Activated T-cell treated with anti-CD3 and anti-CD28 coated beads, Interleukin-2, amount 50 U/mL, for 72 hours (primary cell): ENCODE measurements around the gene EFEMP1. TPM values are rescaled to one million over a fixed set of nuclear protein-coding genes. Genes with fewer than 3 reads are reported as not detected.

Source experiments
- ATAC-seq, 2 donors: fragments of 150-1000 bp; cut with Tn5 transposase; replicated peaks in 1 of 2; 2 replicates each; pipeline ENCODE4 v1.10.0; 2021; ENCODE audit warnings: moderate library complexity in 2 of 2, mild to moderate bottlenecking in 1 of 2
- DNase-seq, 2 donors: peaks; one replicate each; pipeline ENCODE4 v3.0.0; 2021 to 2022; ENCODE audit warnings: mixed read lengths in 1 of 2
- H3K27ac Mint-ChIP-seq: one replicate; pipeline ENCODE4 v1.8.0; 2022; ENCODE audit warnings: mild to moderate bottlenecking, moderate library complexity, mixed read lengths
- H3K27me3 Mint-ChIP-seq: one replicate; pipeline ENCODE4 v1.8.0; 2022; ENCODE audit warnings: low read depth, mixed read lengths
- H3K36me3 Mint-ChIP-seq, 2 donors: one replicate each; pipeline ENCODE4 v1.8.0; 2022; ENCODE audit warnings: mixed read lengths in 2 of 2, mild to moderate bottlenecking in 1 of 2; ENCODE audit not compliant: insufficient read depth in 2 of 2
- H3K4me1 Mint-ChIP-seq: one replicate; pipeline ENCODE4 v1.8.0; 2022; ENCODE audit warnings: low read depth, mixed read lengths
- H3K4me3 Mint-ChIP-seq, 2 donors: one replicate each; pipeline ENCODE4 v1.8.0; 2022; ENCODE audit warnings: mild to moderate bottlenecking in 2 of 2, mixed read lengths in 2 of 2, moderate library complexity in 2 of 2
- H3K9me3 Mint-ChIP-seq, 2 donors: one replicate each; pipeline ENCODE4 v1.8.0; 2022; ENCODE audit warnings: mixed read lengths in 2 of 2
- total RNA-seq, 2 donors: library from RNA; stranded (reverse); gene quantifications; one replicate each; pipeline ENCODE4 v1.2.3, GENCODE V29; 2022

The EFEMP1 gene
- total RNA-seq: not detected

GRCh38 chr2:55923091-55923981 is at the start of gene EFEMP1:
Gene EFEMP1 (minus strand): TSS chr2:55923782. CDS start chr2:55922440, 1,342 bp downstream.
- Mint-ChIP-seq H3K27ac (no peak within 1 kb of the TSS), H3K36me3 (peaks cover 0 to 1% of the 10 kb centered on the region in 2 donors), H3K27me3 (peaks cover 51% of the 10 kb centered on the region), H3K4me1 (peaks cover 6% of the 10 kb centered on the region), H3K4me3 (peak within 1 kb of the TSS; percentile 44 to 46), H3K9me3 (no peaks in the 10 kb centered on the region)
- peak; percentile 41 to 47 for ATAC-seq
- peak in 1 of 2 donors; percentile 4 for DNase-seq

- H3K27ac Mint-ChIP-seq: no peak overlapping the region
- no peaks in the 10 kb centered on the region for H3K27me3 Mint-ChIP-seq
- H3K4me1 Mint-ChIP-seq: no peaks in the 10 kb centered on the region
- peaks cover 0 to 2% of the 10 kb centered on the region in 2 donors for H3K9me3 Mint-ChIP-seq
- no peak overlapping the region for H3K4me3 Mint-ChIP-seq
- no peaks in the 10 kb centered on the region for H3K36me3 Mint-ChIP-seq
- DNase-seq (no peak), ATAC-seq (no peak)
Measured at GRCh38 chr2:55970500-55970899, 46.9 kb upstream of the EFEMP1 start.

- no peaks in the 10 kb centered on the region for H3K36me3 Mint-ChIP-seq
- H3K27ac Mint-ChIP-seq: no peak overlapping the region
- ATAC-seq (no peak), DNase-seq (no peak)
- no peaks in the 10 kb centered on the region for H3K4me1 Mint-ChIP-seq
- H3K4me3 Mint-ChIP-seq: no peak overlapping the region
- H3K9me3 Mint-ChIP-seq: peaks cover 0 to 2% of the 10 kb centered on the region in 2 donors
- no peaks in the 10 kb centered on the region for H3K27me3 Mint-ChIP-seq
Measured at GRCh38 chr2:55968941-55969340, 45.4 kb upstream of the EFEMP1 start.

GRCh38 chr2:55966401-55967118 is 43.0 kb upstream of the EFEMP1 start:
- Mint-ChIP-seq H3K4me3 (no peak overlapping the region), H3K27ac (no peak overlapping the region), H3K4me1 (no peaks in the 10 kb centered on the region), H3K9me3 (peaks cover 0 to 2% of the 10 kb centered on the region in 2 donors), H3K27me3 (peaks cover 11% of the 10 kb centered on the region), H3K36me3 (no peaks in the 10 kb centered on the region)
- no peak for ATAC-seq
- no peak for DNase-seq

GRCh38 chr2:55965966-55966365 is 42.4 kb upstream of the EFEMP1 start:
- peaks cover 0 to 2% of the 10 kb centered on the region in 2 donors for H3K9me3 Mint-ChIP-seq
- no peaks in the 10 kb centered on the region for H3K4me1 Mint-ChIP-seq

GRCh38 chr2:55965276-55965675 is 41.7 kb upstream of the EFEMP1 start:
- Mint-ChIP-seq H3K27ac (no peak overlapping the region), H3K4me3 (no peak overlapping the region), H3K9me3 (peaks cover 0 to 2% of the 10 kb centered on the region in 2 donors), H3K36me3 (no peaks in the 10 kb centered on the region), H3K27me3 (peaks cover 18% of the 10 kb centered on the region), H3K4me1 (no peaks in the 10 kb centered on the region)
- DNase-seq (no peak), ATAC-seq (no peak)

More at GRCh38 chr2:55965966-55966365, 42.4 kb upstream of the EFEMP1 start:
- Mint-ChIP-seq H3K4me3 (no peak overlapping the region), H3K36me3 (no peaks in the 10 kb centered on the region), H3K27me3 (peaks cover 17% of the 10 kb centered on the region), H3K27ac (no peak overlapping the region)
- DNase-seq (no peak), ATAC-seq (no peak)

- Mint-ChIP-seq H3K27me3 (peaks cover 18% of the 10 kb centered on the region), H3K4me3 (no peak overlapping the region), H3K27ac (no peak overlapping the region), H3K4me1 (no peaks in the 10 kb centered on the region), H3K9me3 (no peaks in the 10 kb centered on the region), H3K36me3 (no peaks in the 10 kb centered on the region)
- ATAC-seq (no peak), DNase-seq (no peak)
Measured at GRCh38 chr2:55962915-55963314, 39.3 kb upstream of the EFEMP1 start.

GRCh38 chr2:55961318-55961911 is 37.8 kb upstream of the EFEMP1 start:
- Mint-ChIP-seq H3K27ac (no peak overlapping the region), H3K27me3 (peaks cover 18% of the 10 kb centered on the region), H3K9me3 (no peaks in the 10 kb centered on the region), H3K36me3 (no peaks in the 10 kb centered on the region), H3K4me3 (no peak overlapping the region), H3K4me1 (no peaks in the 10 kb centered on the region)
- ATAC-seq (no peak), DNase-seq (no peak)

- Mint-ChIP-seq H3K27ac (no peak overlapping the region), H3K27me3 (peaks cover 18% of the 10 kb centered on the region), H3K9me3 (no peaks in the 10 kb centered on the region), H3K36me3 (no peaks in the 10 kb centered on the region), H3K4me3 (no peak overlapping the region), H3K4me1 (no peaks in the 10 kb centered on the region)
- no peak for DNase-seq
- no peak for ATAC-seq
Measured at GRCh38 chr2:55958756-55959155, 35.2 kb upstream of the EFEMP1 start.

- Mint-ChIP-seq H3K4me3 (no peak overlapping the region), H3K36me3 (no peaks in the 10 kb centered on the region), H3K9me3 (no peaks in the 10 kb centered on the region), H3K27ac (no peak overlapping the region), H3K27me3 (peaks cover 8% of the 10 kb centered on the region), H3K4me1 (no peaks in the 10 kb centered on the region)
- no peak for ATAC-seq
- DNase-seq: no peak
Measured at GRCh38 chr2:55957142-55957541, 33.6 kb upstream of the EFEMP1 start.

- H3K27ac Mint-ChIP-seq: no peak overlapping the region
- no peaks in the 10 kb centered on the region for H3K9me3 Mint-ChIP-seq
- H3K27me3 Mint-ChIP-seq: no peaks in the 10 kb centered on the region
- no peak overlapping the region for H3K4me3 Mint-ChIP-seq
- ATAC-seq: no peak
- H3K36me3 Mint-ChIP-seq: no peaks in the 10 kb centered on the region
- DNase-seq: no peak
- no peaks in the 10 kb centered on the region for H3K4me1 Mint-ChIP-seq
Measured at GRCh38 chr2:55954306-55955035, 30.9 kb upstream of the EFEMP1 start.

GRCh38 chr2:55952415-55952814 is 28.8 kb upstream of the EFEMP1 start:
- Mint-ChIP-seq H3K27me3 (no peaks in the 10 kb centered on the region), H3K27ac (no peak overlapping the region)

More at GRCh38 chr2:55952415-55952814, 28.8 kb upstream of the EFEMP1 start:
- Mint-ChIP-seq H3K4me1 (no peaks in the 10 kb centered on the region), H3K9me3 (no peaks in the 10 kb centered on the region), H3K4me3 (no peak overlapping the region), H3K36me3 (no peaks in the 10 kb centered on the region)
- DNase-seq: no peak
- no peak for ATAC-seq
